K562 (cell line): ENCODE results near the gene ZKSCAN7. TPM values are rescaled to one million over a fixed set of nuclear protein-coding genes. Genes with fewer than 3 reads are reported as not detected.

Experiments used
- ATAC-seq: fragments of 200-7000 bp; cut with Tn5 transposase; 3 replicates; pipeline ENCODE4 v1.9.1; 2020; ENCODE audit warnings: moderate library complexity
- BruUV-seq: library from RNA; stranded (reverse); fragments of 400-500 nt; replicated peaks from 2 replicates; lab custom pipeline; 2021; lab: Mats Ljungman, UMichigan
- CTCF ChIA-PET: fragments of 300-600 bp; formaldehyde crosslinking; extraction: SDS; loops from one replicate; lab custom pipeline; 2021; ENCODE audit warnings: low intra/inter-chr PET ratio; lab: Yijun Ruan, JAX
- POLR2A ChIA-PET: fragments of 300-600, 350-650 bp; sonication (Branson Sonifier 250); formaldehyde crosslinking; extraction: SDS; loops from one replicate; lab custom pipeline; 2021; ENCODE audit warnings: antibody characterized with exemption, inconsistent platforms; lab: Yijun Ruan, JAX
- DNase-seq, 4 experiments: peaks; one replicate each; pipeline versions ENCODE4 v3.0.0 to v3.0.0-alpha.2; 2011 to 2018; ENCODE audit warnings: low spot score in 3 of 4, mixed read lengths in 3 of 4; ENCODE audit errors: extremely low read depth in 1 of 4
- FAIRE-seq: peaks from 2 replicates; lab custom pipeline; 2011; peaks lifted over from hg19 to GRCh38; lab: Jason Lieb, UNC
- H2AFZ ChIP-seq: 2 replicates; pipeline ENCODE4 v1.6.0; 2011; ENCODE audit warnings: low read depth, low read length, control low read depth, inconsistent platforms
- H3K27ac ChIP-seq: fragments of 200-600 bp; 3 replicates; pipeline ENCODE4 v1.8.0; 2011; ENCODE audit warnings: low read depth, mild to moderate bottlenecking, control low read depth, inconsistent platforms, low read length, moderate library complexity, mixed read lengths; ENCODE audit errors: extremely low read depth
- H3K27me3 ChIP-seq, 2 experiments: fragments of 300-600 bp in 1 of 2; 2 replicates in 1 of 2; 3 replicates in 1 of 2; pipeline versions ENCODE4 v1.6.0 to v1.8.0; 2011; ENCODE audit warnings: inconsistent platforms in 2 of 2, low read length in 2 of 2, mild to moderate bottlenecking in 1 of 2, mixed read lengths in 1 of 2, moderate library complexity in 1 of 2; ENCODE audit not compliant: control insufficient read depth in 2 of 2, insufficient read depth in 2 of 2
- H3K36me3 ChIP-seq: fragments of 300-600 bp; 3 replicates; pipeline ENCODE4 v1.8.0; 2011; ENCODE audit warnings: mild to moderate bottlenecking, low read length, inconsistent platforms; ENCODE audit not compliant: control insufficient read depth, insufficient read depth
- H3K4me1 ChIP-seq, 2 experiments: fragments of 200-600 bp in 1 of 2; replicated peaks in 1 of 2; 2 replicates in 1 of 2; 3 replicates in 1 of 2; pipeline versions ENCODE4 v1.5.1 to v1.8.0; 2011; ENCODE audit warnings: inconsistent platforms in 2 of 2, low read length in 2 of 2, mild to moderate bottlenecking in 1 of 2, mixed read lengths in 1 of 2, moderate library complexity in 1 of 2; ENCODE audit not compliant: control insufficient read depth in 2 of 2, insufficient read depth in 2 of 2
- H3K4me2 ChIP-seq: 2 replicates; pipeline ENCODE4 v1.6.1; 2011; ENCODE audit warnings: low read length, control low read depth, inconsistent platforms, mixed read lengths; ENCODE audit not compliant: insufficient read depth
- H3K4me3 ChIP-seq: fragments of 200-600 bp; sonication (generic), shearing (Covaris generic); 2 replicates; pipeline ENCODE4 v1.5.1; 2016; ENCODE audit warnings: control low read depth, inconsistent platforms
- H3K79me2 ChIP-seq: fragments of 200-600 bp; 3 replicates; pipeline ENCODE4 v1.8.0; 2011; ENCODE audit warnings: low read length, inconsistent platforms; ENCODE audit not compliant: control insufficient read depth, insufficient read depth
- H3K9ac ChIP-seq, 2 experiments: 2 replicates each; pipeline versions ENCODE4 v1.6.0 to v1.6.1; 2011; ENCODE audit warnings: low read depth in 2 of 2, low read length in 2 of 2, control low read depth in 1 of 2, inconsistent platforms in 1 of 2, mild to moderate bottlenecking in 1 of 2, mixed read lengths in 1 of 2; ENCODE audit not compliant: insufficient read depth in 1 of 2
- H3K9me1 ChIP-seq: one replicate; pipeline ENCODE4 v1.6.0; 2011; ENCODE audit warnings: inconsistent platforms, mild to moderate bottlenecking, low read length, moderate library complexity; ENCODE audit not compliant: control insufficient read depth, insufficient read depth
- H3K9me3 ChIP-seq: replicated peaks from 2 replicates; pipeline ENCODE4 v1.5.1; 2011; ENCODE audit warnings: low read depth, low read length, inconsistent platforms; ENCODE audit not compliant: control insufficient read depth, insufficient read depth
- H4K20me1 ChIP-seq: replicated peaks from 2 replicates; pipeline ENCODE4 v1.6.1; 2011; ENCODE audit warnings: low read length, inconsistent platforms, mixed read lengths; ENCODE audit not compliant: control insufficient read depth, insufficient read depth
- ARID3A ChIP-seq: IDR thresholded peaks from 2 replicates; pipeline ENCODE4 v1.6.1; 2012; ENCODE audit warnings: low read depth, low read length, improper control_type of control experiment, borderline replicate concordance
- BCL6 ChIP-seq: fragments of 250-450 bp; sonication (Bioruptor Pico); IDR thresholded peaks from 2 replicates; pipeline ENCODE4 v1.4.0; 2020
- DACH1 ChIP-seq: fragments of 450-650 bp; IDR thresholded peaks from 2 replicates; pipeline ENCODE4 v1.6.1; 2018; ENCODE audit not compliant: partially characterized antibody
- FOXJ2 ChIP-seq: fragments of 200-800 bp; sonication (Bioruptor generic); IDR thresholded peaks from 2 replicates; pipeline ENCODE4 v1.6.1; 2016; ENCODE audit warnings: missing genetic modification characterization, missing compliant biosample characterization
- FOXM1 ChIP-seq, 2 experiments: fragments of 450-650 bp in 1 of 2; sonication (generic) in 1 of 2; formaldehyde crosslinking in 1 of 2; IDR thresholded peaks; 2 replicates each; pipeline versions ENCODE4 v1.6.1 to v1.9.0; 2017 to 2022; ENCODE audit warnings: low read depth in 2 of 2, mild to moderate bottlenecking in 2 of 2, missing genetic modification reagents in 1 of 2, moderate library complexity in 1 of 2
- GTF2F1 ChIP-seq: IDR thresholded peaks from 2 replicates; pipeline ENCODE4 v1.6.1; 2011; ENCODE audit warnings: low read depth, low read length, improper control_type of control experiment
- KHSRP ChIP-seq: fragments of 450-650 bp; IDR thresholded peaks from 2 replicates; pipeline ENCODE4 v1.6.1; 2017
- RAD21 ChIP-seq, 2 experiments: fragments of 250-450 bp in 1 of 2; fragments of 450-650 bp in 1 of 2; sonication (Bioruptor Pico) in 1 of 2; formaldehyde crosslinking in 1 of 2; IDR thresholded peaks in 1 of 2; conservative IDR thresholded peaks in 1 of 2; 2 replicates each; pipeline versions ENCODE4 v1.4.0 to v1.8.0; 2020 to 2022; ENCODE audit warnings: mild to moderate bottlenecking in 2 of 2, moderate library complexity in 1 of 2
- RBM34 ChIP-seq: fragments of 200-400 bp; formaldehyde crosslinking; IDR thresholded peaks from 2 replicates; pipeline ENCODE4 v1.6.1; 2018; ENCODE audit warnings: low read length, borderline replicate concordance; ENCODE audit not compliant: insufficient read depth
- RUNX1 ChIP-seq: sonication (generic); IDR thresholded peaks from 2 replicates; pipeline ENCODE4 v1.6.1; 2016; ENCODE audit warnings: antibody characterized with exemption, low read depth
- SREBF1 ChIP-seq: fragments of 150-350 bp; IDR thresholded peaks from 2 replicates; pipeline ENCODE4 v1.6.1; 2014; ENCODE audit warnings: antibody characterized with exemption, low read depth, low read length, borderline replicate concordance
- ZFX ChIP-seq: sonication (generic); formaldehyde crosslinking; IDR thresholded peaks from 2 replicates; pipeline ENCODE4 v1.8.0; 2022; ENCODE audit warnings: mild to moderate bottlenecking, missing genetic modification reagents, moderate library complexity
- ZNF316 ChIP-seq: fragments of 450-650 bp; IDR thresholded peaks from 2 replicates; pipeline ENCODE4 v1.6.1; 2016
- WGBS: fragments of 100-300 bp; shearing (Covaris generic); methylation state at CpG from one replicate; pipeline ENCODE4 v1.1.6; 2016; ENCODE audit warnings: low coverage, mixed read lengths; ENCODE audit not compliant: insufficient coverage; ENCODE audit errors: missing lambda C conversion rate; 5-methylcytosine and 5-hydroxymethylcytosine counted together
- in situ Hi-C: fragments of 300-500 bp; cut with MboI; formaldehyde crosslinking; loops from 4 replicates; pipeline ENCODE4 v1.15.0; 2018; ENCODE audit warnings: inconsistent platforms, mixed read lengths
- intact Hi-C: fragments of 100-400 bp; cut with micrococcal nuclease; formaldehyde crosslinking; loops from 2 replicates; pipeline ENCODE4 v1.14.2; 2022
- polyA plus RNA-seq, 8 experiments: library from polyadenylated mRNA; depleted of rRNA in 4 of 8; stranded (reverse) in 5 of 8; unstranded in 3 of 8; fragments of >200 nt; fragmentation: Nextera tagmentation in 2 of 8; fragmentation: Illumina TruSeq in 1 of 8; extraction: Ambion mirVana in 2 of 8; extraction: Trizol in 1 of 8; gene quantifications; 2 replicates each; pipeline versions ENCODE4 v1.2.1 to v1.2.3, GENCODE V29; 2011 to 2014; ENCODE audit warnings: inconsistent platforms in 1 of 8, missing spikeins in 1 of 8
- total RNA-seq, 7 experiments: library from RNA; depleted of rRNA in 6 of 7; stranded (reverse); fragments of >200 nt in 6 of 7; fragmentation: Illumina TruSeq in 2 of 7; extraction: Trizol in 2 of 7; gene quantifications; 2 replicates each; pipeline versions ENCODE4 v1.2.1 to v1.2.3, GENCODE V29; 2011 to 2021; ENCODE audit warnings: low replicate concordance in 1 of 7

ZKSCAN7 gene
- total and polyA plus RNA-seq, 9 of the 15 experiments (the other 6 are each of a cell fraction or from before 2014, with no cell fraction given), result not detected

GRCh38 chr3:44525060-44525459 is 29.9 kb upstream of the ZKSCAN7 start:
- no peak for DNase-seq
- in situ Hi-C loops, result no loop called here
- Histone ChIP-seq H3K36me3 (no peaks in the 10 kb centered on the region), H3K4me2 (no peak overlapping the region), H3K79me2 (no peaks in the 10 kb centered on the region), H3K4me1 (peaks cover 0 to 3% of the 10 kb centered on the region in 2 experiments; a peak in 2 of 5 replicates), H3K9ac (no peak overlapping the region), H3K27ac (no peak overlapping the region), H3K27me3 (peaks cover 0 to 8% of the 10 kb centered on the region in 2 experiments; a peak in 2 of 5 replicates), H4K20me1 (no peaks in the 10 kb centered on the region), H3K9me1 (no peaks in the 10 kb centered on the region), H2AFZ (no peak overlapping the region), H3K9me3 (0 out of 2 replicates have a peak, but pooled peaks cover 3% of the 10 kb centered on the region)
- POLR2A ChIA-PET, result no interaction called here
- FAIRE-seq, result no peak
- 2% methylated on average over 5 of the region's 5 CpGs for WGBS
- intact Hi-C loops, result no loop called here
- CTCF ChIA-PET, result no interaction called here
- TF ChIP-seq KHSRP (no peak), ZNF316 (0 out of 2 replicates have a peak, but pooled peaks have one; percentile 15)
- TF ChIP-seq, all 486 proteins: peak for 1
- no peak overlapping the region for H3K4me3 ChIP-seq
- no peak for ATAC-seq
- no TSS peak for BruUV-seq

GRCh38 chr3:44529927-44530326 is 25.1 kb upstream of the ZKSCAN7 start:
- Histone ChIP-seq H3K36me3 (no peaks in the 10 kb centered on the region), H2AFZ (no peak overlapping the region), H3K9me3 (peaks cover 2% of the 10 kb centered on the region), H3K27me3 (peaks cover 0 to 8% of the 10 kb centered on the region in 2 experiments; a peak in 2 of 5 replicates), H4K20me1 (no peaks in the 10 kb centered on the region), H3K4me1 (peaks cover 0 to 3% of the 10 kb centered on the region in 2 experiments; a peak in 1 of 5 replicates), H3K4me2 (no peak overlapping the region), H3K79me2 (no peaks in the 10 kb centered on the region), H3K4me3 (no peak overlapping the region), H3K9me1 (no peaks in the 10 kb centered on the region), H3K27ac (no peak overlapping the region), H3K9ac (no peak overlapping the region)
- POLR2A ChIA-PET, result interaction anchor here (0.5 to 1.2 kb wide), 3 partner anchors 11 to 339 kb away, joined by 3 to 4 read pairs (median 3); no protein-coding TSS in a partner anchor
- CTCF ChIA-PET, result no interaction called here
- ATAC-seq, result peak; percentile 76
- peak; percentile 68 for FAIRE-seq
- no TSS peak for BruUV-seq
- in situ Hi-C loops, result no loop called here
- intact Hi-C loops, result loop anchor here (1.0 to 10.0 kb wide), 2 partner anchors 185 to 207 kb away; partner anchors contain the start of gene ZNF502
- 0% methylated on average over 1 of the region's 1 CpG for WGBS
- peak in 1 of 4 experiments; percentile 37 for DNase-seq
- TF ChIP-seq RUNX1 (no peak), BCL6 (no peak), FOXM1 (IDR thresholded peaks at IDR 0.05; ENCODE audit: low read depth) (no peak), FOXM1 (CRISPR knock-in tag; IDR thresholded peaks at IDR 0.05; ENCODE audit: low read depth) (no peak), RBM34 (no peak), SREBF1 (no peak), RAD21 (CRISPR knock-in tag; conservative IDR thresholded peaks at IDR 0.05 in 1 of 2, IDR thresholded peaks at IDR 0.05 in 1 of 2) (peak in 1 of 2 experiments; percentile 34; a peak in 2 of 4 replicates), ZFX (CRISPR knock-in tag) (no peak), DACH1 (no peak), FOXJ2 (tag) (no peak), GTF2F1 (no peak), ARID3A (no peak)
